Activated T-cell treated with anti-CD3 and anti-CD28 coated beads for 24 hours (primary cell): Measurements from ENCODE around the gene INPP5D.
"Not testable (repeated sequence)": the region's sequence is repeated elsewhere in the genome, so short reads cannot be mapped to it uniquely, and the experiment has no call there.

Source experiments
- DNase-seq: peaks from one replicate; pipeline ENCODE4 v3.0.0-alpha.2; 2020; ENCODE audit warnings: low read depth

INPP5D gene

GRCh38 chr2:233178994-233179847 lies 119.1 kb downstream of the INPP5D start:
- DNase-seq, result no peak

DNA sequence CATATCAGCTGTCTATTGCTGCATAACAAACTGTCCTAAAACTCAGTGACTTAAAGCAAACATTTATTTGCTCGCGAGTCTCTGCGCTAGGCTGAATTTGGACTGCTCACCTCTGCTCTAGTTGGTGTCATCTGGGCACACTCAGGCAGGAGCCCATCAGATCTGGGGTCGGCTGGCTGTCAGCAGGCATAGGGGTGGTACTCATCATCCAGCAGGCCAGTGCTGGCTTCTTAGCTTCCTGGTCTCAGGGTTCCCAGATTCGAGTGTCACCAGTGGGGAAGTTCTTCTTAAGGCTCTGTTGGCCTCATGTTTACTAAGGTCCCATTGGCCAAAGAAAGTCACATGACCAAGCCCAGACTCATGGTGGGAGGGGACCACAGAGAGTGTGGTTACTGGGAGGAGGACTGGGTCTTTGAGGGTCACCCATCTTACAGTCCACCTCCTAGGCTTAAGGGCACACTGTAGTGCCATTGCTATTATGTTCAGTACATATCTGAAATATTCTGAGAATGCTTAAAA lies 119.8 kb downstream of the INPP5D start:
- no peak for DNase-seq

DNA sequence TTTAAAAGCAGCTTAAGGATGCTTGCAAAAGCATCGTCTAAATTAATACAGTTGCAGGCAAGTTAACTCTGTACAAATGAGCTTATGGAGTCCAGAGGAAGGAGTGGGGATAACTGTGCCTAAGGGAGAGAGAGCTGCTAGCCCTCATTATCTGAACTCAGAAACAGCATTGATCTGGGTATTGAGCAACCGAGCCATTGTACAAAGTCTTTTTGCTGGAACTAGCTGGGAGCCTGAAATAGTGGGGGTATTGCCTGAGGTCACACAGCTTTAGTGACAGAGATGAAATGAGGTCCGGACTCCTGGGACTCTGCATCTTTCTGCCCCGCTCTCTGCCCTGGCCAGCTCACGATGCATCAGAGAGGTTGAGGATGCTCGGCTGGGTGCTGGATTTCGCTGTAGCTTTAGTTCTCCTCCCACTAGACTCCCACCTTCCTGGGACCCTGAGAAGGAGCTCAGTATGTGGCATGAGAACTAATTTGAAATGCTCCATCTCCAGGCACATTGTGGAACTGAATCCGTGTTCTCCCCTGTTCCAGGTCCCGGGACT lies 123.8 kb downstream of the INPP5D start:
- no peak for DNase-seq

GRCh38 chr2:233184669-233185068 lies 124.5 kb downstream of the INPP5D start:
- DNase-seq, result no peak

DNA sequence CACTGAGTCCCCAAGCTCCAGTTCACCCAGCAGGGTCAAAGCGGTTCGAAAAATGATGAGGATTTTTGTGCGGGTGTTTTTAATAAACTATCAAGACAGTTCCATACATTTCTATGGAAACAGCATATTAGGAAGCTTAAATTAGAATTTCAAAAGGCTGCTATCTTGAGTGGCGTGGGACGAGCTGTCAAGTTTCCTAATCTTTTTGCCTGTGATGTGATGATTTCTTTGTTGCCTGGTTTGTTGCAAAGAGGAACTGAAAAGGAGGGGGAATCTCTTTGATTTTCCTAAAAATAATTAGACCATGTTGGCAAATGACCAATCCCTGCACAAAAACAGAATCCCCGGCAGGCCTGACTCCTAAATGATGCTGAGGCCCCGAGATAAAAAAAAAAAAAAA lies 125.2 kb downstream of the INPP5D start:
- no peak for DNase-seq

GRCh38 chr2:233185963-233186362 lies 125.8 kb downstream of the INPP5D start:
- no peak for DNase-seq

- no peak for DNase-seq
Measured at GRCh38 chr2:233186851-233187250, 126.7 kb downstream of the INPP5D start.

GRCh38 chr2:233189025-233189424 lies 128.9 kb downstream of the INPP5D start:
- no peak for DNase-seq

DNA sequence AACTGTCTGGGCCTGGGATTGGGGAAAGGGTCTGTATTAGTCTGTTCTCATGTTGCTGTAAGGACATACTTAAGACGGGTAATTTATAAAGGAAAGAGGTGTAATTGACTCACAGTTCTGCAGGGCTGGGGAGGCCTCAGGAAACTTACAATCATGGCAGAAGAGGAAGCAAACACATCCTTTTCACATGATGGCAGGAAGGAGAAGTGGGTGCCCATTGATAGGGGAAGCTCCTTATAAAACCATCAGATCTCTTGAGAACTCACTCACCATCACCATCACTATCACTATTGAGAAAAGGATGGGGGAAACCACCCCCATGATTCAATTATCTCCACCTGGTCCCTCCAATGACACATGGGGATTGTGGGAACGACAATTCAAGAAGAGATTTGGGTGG lies 130.9 kb downstream of the INPP5D start:
- not testable (repeated sequence) for DNase-seq

- DNase-seq, result no peak
Measured at GRCh38 chr2:233193738-233194137, 133.6 kb downstream of the INPP5D start.

GRCh38 chr2:233195027-233195426 lies 134.9 kb downstream of the INPP5D start:
- no peak for DNase-seq

DNA sequence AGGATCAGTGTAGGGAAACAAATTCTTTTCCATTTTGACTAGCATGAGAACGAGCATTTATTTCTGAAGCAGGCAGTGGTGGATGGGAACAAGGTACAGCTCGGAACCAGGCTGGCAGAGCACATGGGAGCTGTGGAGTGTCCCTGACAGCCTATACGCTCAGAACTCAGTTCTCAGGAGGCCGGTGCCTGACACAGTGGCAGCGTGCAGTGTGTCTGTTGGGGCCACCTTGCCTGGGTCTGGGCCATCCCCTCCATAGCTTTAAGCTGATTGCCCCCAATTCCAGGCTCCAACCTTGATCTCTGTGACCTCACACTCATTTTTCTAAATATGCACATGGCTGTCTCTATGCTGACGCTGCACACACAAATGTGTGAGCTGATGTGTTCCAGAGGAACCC lies 136.9 kb downstream of the INPP5D start:
- DNase-seq, result no peak

GRCh38 chr2:233198026-233198425 lies 137.9 kb downstream of the INPP5D start:
- no peak for DNase-seq

- no peak for DNase-seq
Measured at GRCh38 chr2:233199870-233200269, 139.7 kb downstream of the INPP5D start.

GRCh38 chr2:233200790-233201189 lies 140.6 kb downstream of the INPP5D start:
- not testable (repeated sequence) for DNase-seq

GRCh38 chr2:233201258-233202013 lies 141.3 kb downstream of the INPP5D start:
- no peak for DNase-seq

GRCh38 chr2:233202531-233202944 lies 142.4 kb downstream of the INPP5D start:
- DNase-seq, result no peak

GRCh38 chr2:233203060-233203459 lies 142.9 kb downstream of the INPP5D start:
- DNase-seq, result no peak

DNA sequence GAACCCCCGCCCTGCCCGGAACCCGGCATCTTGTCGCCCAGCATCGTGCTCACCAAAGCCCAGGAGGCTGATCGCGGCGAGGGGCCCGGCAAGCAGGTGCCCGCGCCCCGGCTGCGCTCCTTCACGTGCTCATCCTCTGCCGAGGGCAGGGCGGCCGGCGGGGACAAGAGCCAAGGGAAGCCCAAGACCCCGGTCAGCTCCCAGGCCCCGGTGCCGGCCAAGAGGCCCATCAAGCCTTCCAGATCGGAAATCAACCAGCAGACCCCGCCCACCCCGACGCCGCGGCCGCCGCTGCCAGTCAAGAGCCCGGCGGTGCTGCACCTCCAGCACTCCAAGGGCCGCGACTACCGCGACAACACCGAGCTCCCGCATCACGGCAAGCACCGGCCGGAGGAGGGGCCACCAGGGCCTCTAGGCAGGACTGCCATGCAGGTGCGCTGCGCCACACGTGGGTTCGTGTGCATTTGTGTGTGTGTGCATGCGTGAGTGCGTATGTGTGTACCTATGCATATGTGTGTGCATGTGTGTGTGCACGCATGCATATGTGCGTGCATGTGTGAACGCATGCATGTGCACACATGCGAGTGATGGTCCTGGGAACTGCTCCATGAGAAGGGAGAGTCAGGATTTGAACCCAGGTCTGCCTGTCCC lies 144.3 kb downstream of the INPP5D start:
- DNase-seq, result no peak

DNA sequence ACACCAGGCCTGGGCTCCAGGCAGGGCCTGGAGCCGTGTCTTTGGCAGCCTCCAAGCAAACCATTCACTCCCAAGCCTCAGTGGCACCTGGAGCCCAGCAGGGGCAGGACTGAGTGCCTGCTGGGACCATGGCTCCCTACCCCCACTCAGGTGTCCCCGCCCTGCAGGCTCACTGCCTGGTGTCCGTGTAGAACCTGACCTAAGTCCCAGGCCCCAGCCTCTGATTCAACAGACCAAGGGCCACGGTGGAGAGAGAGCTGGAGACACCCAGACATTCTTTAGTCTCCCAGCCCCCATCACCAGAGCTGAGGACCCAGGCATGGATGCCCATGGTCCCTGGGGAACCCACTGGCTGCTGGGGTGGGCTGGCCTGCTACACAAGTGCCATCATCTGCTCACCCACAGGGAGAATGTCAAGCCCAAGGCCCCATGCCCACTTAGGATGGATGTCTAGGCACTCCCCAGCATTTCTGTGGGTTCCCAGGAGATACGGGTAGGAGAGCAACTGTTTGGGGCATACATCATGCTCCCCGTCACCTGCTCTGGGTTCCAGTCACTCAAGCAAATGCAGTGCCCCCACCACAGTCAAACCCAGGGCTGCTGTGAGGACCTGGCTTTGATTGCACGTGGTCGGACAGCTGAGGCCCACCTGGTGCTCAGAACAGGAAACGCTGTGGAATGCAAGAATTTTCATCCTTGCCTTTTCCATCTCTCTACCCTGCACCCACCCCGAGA lies 148.4 kb downstream of the INPP5D start:
- DNase-seq, result no peak

DNA sequence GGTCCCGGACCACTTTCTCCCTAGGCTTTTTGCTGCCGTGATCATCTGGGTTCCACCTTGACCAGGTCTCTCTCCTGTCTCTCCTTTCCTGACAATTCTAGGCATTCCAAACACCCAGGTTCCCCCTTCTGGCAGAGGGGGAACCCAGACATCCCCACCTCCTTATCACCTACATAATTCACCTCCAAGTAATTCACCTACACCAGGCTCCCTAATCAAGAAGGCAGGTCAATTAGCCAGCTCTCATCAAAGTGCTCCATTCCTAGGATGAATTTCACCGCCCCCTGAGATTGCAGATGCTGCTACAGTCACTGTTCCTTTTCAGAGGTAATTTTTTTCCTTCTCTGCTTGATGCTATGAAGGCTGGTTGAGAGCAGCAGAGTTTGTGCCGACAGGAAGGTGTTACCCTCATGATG lies 149.0 kb downstream of the INPP5D start:
- DNase-seq, result no peak
